ENCODE measurements around the gene ACR.

ACR gene

GRCh38 chr22:50694099-50694605, 43.9 kb upstream of the ACR start:
- Histone ChIP-seq H4K91ac (ENCODE audit: low read depth, low read length) (no peak overlapping the region), H3K4ac (ENCODE audit: low read depth, low read length) (no peak overlapping the region), H3K9ac (ENCODE audit: low read length) (no peak overlapping the region), H3K36me3 (ENCODE audit: control insufficient read depth in 1 of 2, insufficient read depth in 2 of 2, low read length in 2 of 2) (no peaks in the 10 kb centered on the region), H3K23ac (ENCODE audit: low read length) (no peak overlapping the region), H3K27ac (ENCODE audit: low read depth, low read length) (no peak overlapping the region), H2BK5ac (ENCODE audit: low read depth, low read length, poor library complexity) (no peak overlapping the region), H4K8ac (ENCODE audit: low read depth, low read length) (no peak overlapping the region), H3K79me1 (ENCODE audit: low read length) (no peaks in the 10 kb centered on the region), H2BK120ac (ENCODE audit: insufficient read depth, low read length, poor library complexity) (no peak overlapping the region), H3K14ac (ENCODE audit: low read length) (no peak overlapping the region), H2AFZ (ENCODE audit: insufficient read depth, low read length, poor library complexity) (no peak overlapping the region), H2AK5ac (ENCODE audit: low read length) (no peak overlapping the region), H3K79me2 (ENCODE audit: control insufficient read depth, insufficient read depth, low read length, poor library complexity) (no peaks in the 10 kb centered on the region), H3K27me3 (ENCODE audit: insufficient read depth, low read length) (peaks cover 5% of the 10 kb centered on the region), H3K18ac (ENCODE audit: low read length) (no peak overlapping the region), H3K9me3 (ENCODE audit: insufficient read depth, low read depth, low read length) (peaks cover 2% of the 10 kb centered on the region), H4K12ac (ENCODE audit: low read depth, low read length) (no peak overlapping the region), H3K4me1 (ENCODE audit: control insufficient read depth in 1 of 2, insufficient read depth in 2 of 2, low read length in 2 of 2) (peaks cover 5 to 8% of the 10 kb centered on the region in 2 experiments), H3K4me2 (ENCODE audit: low read length) (no peak overlapping the region), H2BK12ac (ENCODE audit: low read length) (no peak overlapping the region), H3K4me3 (ENCODE audit: low read depth, low read length) (no peak overlapping the region)
- no peak for DNase-seq
- no CpG with 5 or more reads among the region's 3 CpGs for WGBS (ENCODE audit: extremely low coverage, insufficient coverage, insufficient read length)

- no peak overlapping the region for H3K18ac ChIP-seq (ENCODE audit: low read length)
- no peak overlapping the region for H3K4ac ChIP-seq (ENCODE audit: low read depth, low read length)
- no peaks in the 10 kb centered on the region for H3K36me3 ChIP-seq (ENCODE audit: control insufficient read depth in 1 of 2, insufficient read depth in 2 of 2, low read length in 2 of 2)
- H3K4me3 ChIP-seq (ENCODE audit: low read depth, low read length) = no peak overlapping the region
- no peaks in the 10 kb centered on the region for H3K79me1 ChIP-seq (ENCODE audit: low read length)
- H3K79me2 ChIP-seq (ENCODE audit: control insufficient read depth, insufficient read depth, low read length, poor library complexity) = no peaks in the 10 kb centered on the region
- DNase-seq = no peak
- H4K8ac ChIP-seq (ENCODE audit: low read depth, low read length) = no peak overlapping the region
- H3K27ac ChIP-seq (ENCODE audit: low read depth, low read length) = no peak overlapping the region
- peaks cover 2% of the 10 kb centered on the region for H3K9me3 ChIP-seq (ENCODE audit: insufficient read depth, low read depth, low read length)
- H2AFZ ChIP-seq (ENCODE audit: insufficient read depth, low read length, poor library complexity) = no peak overlapping the region
- no peak overlapping the region for H2AK5ac ChIP-seq (ENCODE audit: low read length)
- H3K9ac ChIP-seq (ENCODE audit: low read length) = no peak overlapping the region
- no peak overlapping the region for H3K4me2 ChIP-seq (ENCODE audit: low read length)
- H2BK5ac ChIP-seq (ENCODE audit: low read depth, low read length, poor library complexity) = no peak overlapping the region
- H3K14ac ChIP-seq (ENCODE audit: low read length) = no peak overlapping the region
- no peak overlapping the region for H2BK120ac ChIP-seq (ENCODE audit: insufficient read depth, low read length, poor library complexity)
- peaks cover 5 to 8% of the 10 kb centered on the region in 2 experiments for H3K4me1 ChIP-seq (ENCODE audit: control insufficient read depth in 1 of 2, insufficient read depth in 2 of 2, low read length in 2 of 2)
- no peak overlapping the region for H2BK12ac ChIP-seq (ENCODE audit: low read length)
- H3K23ac ChIP-seq (ENCODE audit: low read length) = no peak overlapping the region
- H4K91ac ChIP-seq (ENCODE audit: low read depth, low read length) = no peak overlapping the region
- H4K12ac ChIP-seq (ENCODE audit: low read depth, low read length) = no peak overlapping the region
- no CpG with 5 or more reads among the region's 18 CpGs for WGBS (ENCODE audit: extremely low coverage, insufficient coverage, insufficient read length)
- H3K27me3 ChIP-seq (ENCODE audit: insufficient read depth, low read length) = peaks cover 5% of the 10 kb centered on the region
Observed at GRCh38 chr22:50694766-50695420, 43.1 kb upstream of the ACR start.

GRCh38 chr22:50695421-50696250, 42.4 kb upstream of the ACR start:
- no CpG with 5 or more reads among the region's 18 CpGs for WGBS (ENCODE audit: extremely low coverage, insufficient coverage, insufficient read length)
- Histone ChIP-seq H2BK12ac (ENCODE audit: low read length) (no peak overlapping the region), H2BK5ac (ENCODE audit: low read depth, low read length, poor library complexity) (no peak overlapping the region), H3K79me2 (ENCODE audit: control insufficient read depth, insufficient read depth, low read length, poor library complexity) (no peaks in the 10 kb centered on the region), H3K27ac (ENCODE audit: low read depth, low read length) (no peak overlapping the region), H3K9ac (ENCODE audit: low read length) (no peak overlapping the region), H3K4me1 (ENCODE audit: control insufficient read depth in 1 of 2, insufficient read depth in 2 of 2, low read length in 2 of 2) (peaks cover 5 to 8% of the 10 kb centered on the region in 2 experiments), H3K18ac (ENCODE audit: low read length) (no peak overlapping the region), H4K12ac (ENCODE audit: low read depth, low read length) (no peak overlapping the region), H2AFZ (ENCODE audit: insufficient read depth, low read length, poor library complexity) (no peak overlapping the region), H3K4me2 (ENCODE audit: low read length) (no peak overlapping the region), H3K36me3 (ENCODE audit: control insufficient read depth in 1 of 2, insufficient read depth in 2 of 2, low read length in 2 of 2) (no peaks in the 10 kb centered on the region), H4K8ac (ENCODE audit: low read depth, low read length) (no peak overlapping the region), H3K27me3 (ENCODE audit: insufficient read depth, low read length) (peaks cover 5% of the 10 kb centered on the region), H3K79me1 (ENCODE audit: low read length) (no peaks in the 10 kb centered on the region), H3K4ac (ENCODE audit: low read depth, low read length) (no peak overlapping the region), H2BK120ac (ENCODE audit: insufficient read depth, low read length, poor library complexity) (no peak overlapping the region), H2AK5ac (ENCODE audit: low read length) (no peak overlapping the region), H4K91ac (ENCODE audit: low read depth, low read length) (no peak overlapping the region), H3K14ac (ENCODE audit: low read length) (no peak overlapping the region), H3K9me3 (ENCODE audit: insufficient read depth, low read depth, low read length) (peaks cover 2% of the 10 kb centered on the region), H3K23ac (ENCODE audit: low read length) (no peak overlapping the region), H3K4me3 (ENCODE audit: low read depth, low read length) (no peak overlapping the region)
- no peak for DNase-seq

- H2AK5ac ChIP-seq (ENCODE audit: low read length) = no peak overlapping the region
- no peaks in the 10 kb centered on the region for H3K79me2 ChIP-seq (ENCODE audit: control insufficient read depth, insufficient read depth, low read length, poor library complexity)
- H3K4ac ChIP-seq (ENCODE audit: low read depth, low read length) = no peak overlapping the region
- no peak overlapping the region for H2BK120ac ChIP-seq (ENCODE audit: insufficient read depth, low read length, poor library complexity)
- no peak overlapping the region for H4K91ac ChIP-seq (ENCODE audit: low read depth, low read length)
- H3K4me2 ChIP-seq (ENCODE audit: low read length) = no peak overlapping the region
- no peaks in the 10 kb centered on the region for H3K36me3 ChIP-seq (ENCODE audit: control insufficient read depth in 1 of 2, insufficient read depth in 2 of 2, low read length in 2 of 2)
- no peak overlapping the region for H3K4me3 ChIP-seq (ENCODE audit: low read depth, low read length)
- no peak overlapping the region for H2BK12ac ChIP-seq (ENCODE audit: low read length)
- peaks cover 5 to 8% of the 10 kb centered on the region in 2 experiments for H3K4me1 ChIP-seq (ENCODE audit: control insufficient read depth in 1 of 2, insufficient read depth in 2 of 2, low read length in 2 of 2)
- H3K79me1 ChIP-seq (ENCODE audit: low read length) = no peaks in the 10 kb centered on the region
- H4K8ac ChIP-seq (ENCODE audit: low read depth, low read length) = no peak overlapping the region
- H3K23ac ChIP-seq (ENCODE audit: low read length) = no peak overlapping the region
- H3K27ac ChIP-seq (ENCODE audit: low read depth, low read length) = no peak overlapping the region
- no peak overlapping the region for H4K12ac ChIP-seq (ENCODE audit: low read depth, low read length)
- H2AFZ ChIP-seq (ENCODE audit: insufficient read depth, low read length, poor library complexity) = no peak overlapping the region
- H3K27me3 ChIP-seq (ENCODE audit: insufficient read depth, low read length) = peaks cover 5% of the 10 kb centered on the region
- H3K14ac ChIP-seq (ENCODE audit: low read length) = no peak overlapping the region
- peak in 1 of 2 donors; percentile 15 for DNase-seq
- no CpG with 5 or more reads among the region's 21 CpGs for WGBS (ENCODE audit: extremely low coverage, insufficient coverage, insufficient read length)
- H3K9me3 ChIP-seq (ENCODE audit: insufficient read depth, low read depth, low read length) = peaks cover 2% of the 10 kb centered on the region
- no peak overlapping the region for H2BK5ac ChIP-seq (ENCODE audit: low read depth, low read length, poor library complexity)
- no peak overlapping the region for H3K9ac ChIP-seq (ENCODE audit: low read length)
- no peak overlapping the region for H3K18ac ChIP-seq (ENCODE audit: low read length)
Observed at GRCh38 chr22:50696251-50696798, 41.7 kb upstream of the ACR start.
